Esophagus muscularis mucosa (tissue), 4 donors: ENCODE data around the gene LCN9. TPM values are rescaled to one million over a fixed set of nuclear protein-coding genes. Genes with fewer than 3 reads are reported as not detected.

Source experiments
- DNase-seq: peaks from one replicate; pipeline ENCODE4 v3.0.0-alpha.2; 2017; ENCODE audit errors: extremely low spot score
- H3K27ac ChIP-seq, 4 donors: fragments of 200-600 bp; sonication (generic); replicated peaks in 1 of 4; 1 replicate in 3 of 4; 2 replicates in 1 of 4; pipeline ENCODE4 v1.5.1; 2016 to 2019; ENCODE audit warnings: mild to moderate bottlenecking in 1 of 4
- H3K27me3 ChIP-seq, 4 donors: fragments of 200-600 bp; sonication (generic); one replicate each; pipeline versions ENCODE4 v1.5.1 to v1.6.0; 2016 to 2019
- H3K36me3 ChIP-seq, 4 donors: fragments of 200-600 bp; sonication (generic); one replicate each; pipeline ENCODE4 v1.5.1; 2016 to 2019
- H3K4me1 ChIP-seq, 4 donors: fragments of 200-600 bp; sonication (generic); one replicate each; pipeline ENCODE4 v1.5.1; 2016 to 2019
- H3K4me3 ChIP-seq, 4 donors: fragments of 200-600 bp; sonication (generic); 1 replicate in 2 of 4; 2 replicates in 2 of 4; pipeline ENCODE4 v1.5.1; 2016 to 2019; ENCODE audit warnings: mild to moderate bottlenecking in 4 of 4, moderate library complexity in 1 of 4
- H3K9me3 ChIP-seq, 4 donors: fragments of 200-600 bp; sonication (generic); 1 replicate in 3 of 4; 2 replicates in 1 of 4; pipeline ENCODE4 v1.5.1; 2016 to 2019
- CTCF ChIP-seq, 3 experiments: fragments of 200-600 bp in 2 of 3; fragments of 450-650 bp in 1 of 3; sonication (generic) in 2 of 3; IDR thresholded peaks; one replicate each; pipeline ENCODE4 v1.5.1; 2017 to 2019; ENCODE audit warnings: antibody characterized with exemption in 3 of 3, mild to moderate bottlenecking in 2 of 3, moderate library complexity in 1 of 3
- EP300 ChIP-seq: sonication (generic); formaldehyde crosslinking; IDR thresholded peaks from one replicate; pipeline ENCODE4 v1.6.1; 2017; ENCODE audit warnings: antibody characterized with exemption
- POLR2A ChIP-seq: fragments of 450-650 bp; IDR thresholded peaks from one replicate; pipeline ENCODE4 v1.6.1; 2017; ENCODE audit warnings: antibody characterized with exemption, moderate library complexity, mild to moderate bottlenecking, low read depth
- POLR2AphosphoS5 ChIP-seq, 2 donors: sonication (generic); formaldehyde crosslinking; IDR thresholded peaks; one replicate each; pipeline ENCODE4 v1.6.1; 2017; ENCODE audit warnings: antibody characterized with exemption in 2 of 2
- WGBS: methylation state at CpG from one replicate; pipeline ENCODE4 v1.1.5; 2018; 5-methylcytosine and 5-hydroxymethylcytosine counted together
- intact Hi-C: fragments of 100-400 bp; cut with DNase I; formaldehyde crosslinking; loops from one replicate; pipeline ENCODE4 v1.15.1; 2023
- total RNA-seq, 4 donors: library from RNA; depleted of rRNA; stranded (reverse); fragments of >200 nt; gene quantifications; one replicate each; pipeline versions ENCODE4 v1.1.0 to v1.2.1, GENCODE V29; 2016

LCN9 gene
- total RNA-seq, 4 donors from 2014 or later: not detected

- intact Hi-C loops: no loop called here
- H3K36me3 ChIP-seq: no peaks in the 10 kb centered on the region
- TF ChIP-seq CTCF (IDR thresholded peaks at IDR 0.05) (no peak), POLR2AphosphoS5 (IDR thresholded peaks at IDR 0.05) (no peak), EP300 (no peak), POLR2A (no peak)
- H3K27me3 ChIP-seq: peaks cover 0 to 47% (median 0%) of the 10 kb centered on the region in 4 donors
- no peak overlapping the region for H3K4me3 ChIP-seq
- no peak overlapping the region for H3K27ac ChIP-seq
- DNase-seq: no peak
- 62% methylated on average over 9 of the region's 10 CpGs for WGBS
- H3K9me3 ChIP-seq: no peaks in the 10 kb centered on the region
- no peaks in the 10 kb centered on the region for H3K4me1 ChIP-seq
These were observed 11.9 kb downstream of the LCN9 start for GRCh38 chr9:135674977-135675376.

GRCh38 chr9:135676891-135677290 is 13.8 kb downstream of the LCN9 start:
- TF ChIP-seq CTCF (IDR thresholded peaks at IDR 0.05): no peak
- TF ChIP-seq POLR2AphosphoS5 (IDR thresholded peaks at IDR 0.05): no peak
- no peak for TF ChIP-seq EP300
- no peak for TF ChIP-seq POLR2A
- H3K4me3 ChIP-seq: no peak overlapping the region
- no peaks in the 10 kb centered on the region for H3K9me3 ChIP-seq
- 83% methylated on average over 8 of the region's 13 CpGs for WGBS
- H3K36me3 ChIP-seq: no peaks in the 10 kb centered on the region
- DNase-seq: no peak
- H3K27ac ChIP-seq: no peak overlapping the region
- no peaks in the 10 kb centered on the region for H3K4me1 ChIP-seq
- H3K27me3 ChIP-seq: peaks cover 0 to 41% (median 0%) of the 10 kb centered on the region in 4 donors
- intact Hi-C loops: no loop called here

- Histone ChIP-seq H3K4me1 (no peaks in the 10 kb centered on the region), H3K36me3 (no peaks in the 10 kb centered on the region), H3K27ac (no peak overlapping the region), H3K9me3 (no peaks in the 10 kb centered on the region), H3K4me3 (no peak overlapping the region), H3K27me3 (peaks cover 0 to 41% (median 0%) of the 10 kb centered on the region in 4 donors)
- intact Hi-C loops: no loop called here
- TF ChIP-seq CTCF (IDR thresholded peaks at IDR 0.05) (no peak), POLR2A (no peak), POLR2AphosphoS5 (IDR thresholded peaks at IDR 0.05) (no peak), EP300 (no peak)
- no peak for DNase-seq
- 83% methylated on average over 1 of the region's 22 CpGs for WGBS
These were observed 14.6 kb downstream of the LCN9 start for GRCh38 chr9:135677641-135678168.

GRCh38 chr9:135678236-135679017 is 15.3 kb downstream of the LCN9 start:
- Histone ChIP-seq H3K27ac (no peak overlapping the region), H3K9me3 (no peaks in the 10 kb centered on the region), H3K27me3 (peaks cover 0 to 47% (median 0%) of the 10 kb centered on the region in 4 donors), H3K4me1 (no peaks in the 10 kb centered on the region), H3K36me3 (no peaks in the 10 kb centered on the region), H3K4me3 (no peak overlapping the region)
- 86% methylated on average over 19 of the region's 20 CpGs for WGBS
- DNase-seq: no peak
- intact Hi-C loops: no loop called here
- no peak for TF ChIP-seq POLR2A
- no peak for TF ChIP-seq EP300
- TF ChIP-seq CTCF (IDR thresholded peaks at IDR 0.05): no peak
- no peak for TF ChIP-seq POLR2AphosphoS5 (IDR thresholded peaks at IDR 0.05)
